Subcutaneous abdominal adipose tissue (tissue), 5 donors: ENCODE data around the gene TFAP2D.

Experiments
- H3K27ac ChIP-seq: one replicate; pipeline ENCODE4 v1.7.0; 2013; ENCODE audit warnings: low read depth, mild to moderate bottlenecking, inconsistent platforms, low read length, moderate library complexity
- H3K27me3 ChIP-seq, 5 donors: one replicate each; pipeline ENCODE4 v1.7.0; 2013; ENCODE audit warnings: low read length in 5 of 5, inconsistent platforms in 1 of 5; ENCODE audit not compliant: control insufficient read depth in 5 of 5, insufficient read depth in 4 of 5
- H3K36me3 ChIP-seq, 5 donors: one replicate each; pipeline ENCODE4 v1.7.0; 2013; ENCODE audit warnings: low read length in 5 of 5; ENCODE audit not compliant: control insufficient read depth in 5 of 5, insufficient read depth in 5 of 5
- H3K4me1 ChIP-seq, 5 donors: one replicate each; pipeline ENCODE4 v1.7.0; 2013; ENCODE audit warnings: low read length in 5 of 5, mild to moderate bottlenecking in 3 of 5, moderate library complexity in 1 of 5; ENCODE audit not compliant: control insufficient read depth in 5 of 5, insufficient read depth in 5 of 5
- H3K4me3 ChIP-seq, 5 donors: one replicate each; pipeline ENCODE4 v1.7.0; 2013; ENCODE audit warnings: low read length in 5 of 5, low read depth in 1 of 5
- H3K9ac ChIP-seq, 5 donors: one replicate each; pipeline ENCODE4 v1.7.0; 2013; ENCODE audit warnings: low read length in 5 of 5, mild to moderate bottlenecking in 4 of 5, moderate library complexity in 3 of 5
- H3K9me3 ChIP-seq, 5 donors: one replicate each; pipeline ENCODE4 v1.7.0; 2013; ENCODE audit warnings: low read length in 5 of 5; ENCODE audit not compliant: control insufficient read depth in 5 of 5
- donor health status: healthy.
- donor health status: healthy.
- donor health status: healthy.
- donor health status: healthy.
- donor health status: healthy.

Gene TFAP2D

DNA sequence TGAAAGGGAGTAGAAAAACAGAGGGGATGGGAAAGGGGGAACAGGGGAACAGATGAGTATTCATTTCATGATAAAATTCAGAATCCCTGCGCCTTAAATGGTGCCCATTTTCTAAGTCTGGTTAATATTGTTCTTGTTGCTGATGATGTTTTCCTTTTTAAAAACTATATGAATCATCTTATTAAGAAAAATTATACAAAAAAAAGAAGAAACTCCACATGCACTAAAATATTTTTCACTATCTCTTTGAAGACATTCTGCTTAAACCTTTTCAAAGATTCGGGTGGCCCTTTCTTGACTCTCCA lies 104.3 kb downstream of the TFAP2D start:
- Histone ChIP-seq H3K27me3 (peaks cover 40 to 54% (median 53%) of the 10 kb centered on the region in 5 donors), H3K36me3 (no peaks in the 10 kb centered on the region)

DNA sequence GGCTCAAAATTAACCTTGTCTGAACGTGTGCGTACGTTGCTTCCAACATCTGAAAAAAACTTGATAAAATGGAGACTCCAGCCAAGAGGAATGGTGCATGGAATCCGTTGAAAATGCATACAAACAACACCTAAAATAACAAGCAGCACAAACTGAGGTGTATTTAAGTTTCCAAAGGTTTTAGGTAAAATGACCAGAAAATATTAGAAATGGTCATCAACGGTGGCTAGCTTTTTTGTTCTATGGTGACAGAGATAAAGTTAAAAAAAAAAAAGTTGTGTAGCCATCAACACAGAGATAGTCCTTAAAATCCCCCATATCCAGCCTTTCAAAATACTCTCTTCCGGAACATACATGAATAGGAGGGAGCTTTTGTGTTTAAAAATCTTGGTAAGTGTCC lies 104.7 kb downstream of the TFAP2D start:
- H3K9me3 ChIP-seq: no peaks in the 10 kb centered on the region
- H3K27me3 ChIP-seq: peaks cover 44 to 58% (median 57%) of the 10 kb centered on the region in 5 donors

More for the DNA sequence above, 104.3 kb downstream of the TFAP2D start:
- peaks cover 0 to 19% (median 17%) of the 10 kb centered on the region in 5 donors for H3K4me1 ChIP-seq
- H3K9me3 ChIP-seq: no peaks in the 10 kb centered on the region
- H3K27ac ChIP-seq: no peak overlapping the region
- no peak overlapping the region for H3K4me3 ChIP-seq
- no peak overlapping the region for H3K9ac ChIP-seq

GRCh38 chr6:50818673-50819072 lies 105.3 kb downstream of the TFAP2D start, which contains the start of gene TFAP2B:
Gene TFAP2B (plus strand): TSS chr6:50818871. CDS start chr6:50818892, 21 bp downstream.
- peaks cover 50 to 65% (median 60%) of the 10 kb centered on the region in 5 donors for H3K27me3 ChIP-seq
- no peaks in the 10 kb centered on the region for H3K36me3 ChIP-seq

More for the DNA sequence above, 104.7 kb downstream of the TFAP2D start:
- H3K27ac ChIP-seq: no peak overlapping the region
- H3K4me1 ChIP-seq: peaks cover 0 to 19% (median 17%) of the 10 kb centered on the region in 5 donors
- no peaks in the 10 kb centered on the region for H3K36me3 ChIP-seq
- no peak overlapping the region for H3K9ac ChIP-seq
- H3K4me3 ChIP-seq: no peak overlapping the region

GRCh38 chr6:50819466-50819903 lies 106.2 kb downstream of the TFAP2D start:
- no peak overlapping the region for H3K9ac ChIP-seq
- H3K27me3 ChIP-seq: peaks cover 58 to 73% (median 65%) of the 10 kb centered on the region in 5 donors
- H3K4me1 ChIP-seq: peaks cover 0 to 22% (median 19%) of the 10 kb centered on the region in 5 donors
- no peaks in the 10 kb centered on the region for H3K36me3 ChIP-seq
- H3K9me3 ChIP-seq: no peaks in the 10 kb centered on the region
- H3K27ac ChIP-seq: no peak overlapping the region
- H3K4me3 ChIP-seq: peak overlapping the region in 3 of 5 donors; percentile 43 to 56 (median 54)

More at GRCh38 chr6:50818673-50819072, 105.3 kb downstream of the TFAP2D start, which contains the start of gene TFAP2B:
- Histone ChIP-seq H3K9me3 (no peaks in the 10 kb centered on the region), H3K4me3 (peak within 1 kb of the TSS in 3 of 5 donors; percentile 43 to 56 (median 54)), H3K4me1 (peaks cover 0 to 21% (median 19%) of the 10 kb centered on the region in 5 donors), H3K27ac (no peak within 1 kb of the TSS), H3K9ac (no peak within 1 kb of the TSS)

DNA sequence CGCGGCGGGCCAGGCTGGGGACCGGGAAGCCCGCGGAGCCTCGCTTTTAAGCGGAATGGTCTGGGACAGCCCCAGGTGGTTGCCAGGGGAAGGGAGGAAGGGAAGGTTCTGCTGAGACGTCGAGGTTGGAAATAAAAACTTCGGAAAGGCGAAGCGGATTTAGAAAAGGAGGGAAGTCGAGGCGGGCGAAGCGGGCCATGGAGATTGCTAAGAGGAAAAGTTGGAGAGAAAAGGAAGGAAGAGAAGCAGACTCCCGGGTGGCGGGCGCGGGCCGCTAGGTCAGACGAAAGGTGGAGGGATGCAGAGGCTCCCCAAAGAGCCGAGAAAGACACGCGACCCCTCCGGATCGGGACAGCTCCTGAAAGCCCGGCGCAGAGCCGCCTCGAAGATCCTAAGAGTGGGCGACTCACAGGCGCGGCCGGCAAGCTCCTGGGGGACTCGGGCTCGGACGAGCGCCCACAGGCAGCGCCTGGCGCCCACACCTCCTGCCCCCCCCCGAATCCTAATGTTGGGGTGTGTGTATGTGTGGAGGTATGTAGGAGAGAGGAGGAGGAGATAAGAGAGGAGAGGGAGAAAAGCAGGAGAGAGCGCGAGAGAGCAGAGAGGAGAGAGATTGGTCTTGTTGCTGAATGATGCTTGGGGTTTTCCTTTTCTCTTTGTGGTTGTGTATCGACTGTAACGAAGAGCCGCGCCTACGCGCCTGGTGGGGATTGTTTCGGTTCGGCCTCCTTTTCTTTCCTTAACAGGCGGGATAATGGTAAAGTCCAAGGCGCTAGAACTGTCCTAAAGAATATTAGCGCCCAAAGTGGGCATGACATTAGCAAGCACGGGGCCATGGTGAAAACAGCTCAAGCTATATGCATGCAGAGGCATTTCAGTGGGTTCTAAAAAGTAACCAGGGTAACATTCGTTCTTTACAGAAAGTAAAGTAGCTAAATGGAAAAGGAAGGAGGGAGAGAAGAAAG lies 106.9 kb downstream of the TFAP2D start:
- no peaks in the 10 kb centered on the region for H3K9me3 ChIP-seq
- no peaks in the 10 kb centered on the region for H3K36me3 ChIP-seq
- peaks cover 54 to 77% (median 69%) of the 10 kb centered on the region in 5 donors for H3K27me3 ChIP-seq
- H3K9ac ChIP-seq: no peak overlapping the region
- H3K4me3 ChIP-seq: peak overlapping the region in 4 of 5 donors; percentile 24 to 51 (median 44)
- no peak overlapping the region for H3K27ac ChIP-seq
- peaks cover 0 to 22% (median 19%) of the 10 kb centered on the region in 5 donors for H3K4me1 ChIP-seq

GRCh38 chr6:50820869-50821264 lies 107.5 kb downstream of the TFAP2D start:
- H3K4me3 ChIP-seq: no peak overlapping the region
- H3K9me3 ChIP-seq: no peaks in the 10 kb centered on the region
- H3K9ac ChIP-seq: no peak overlapping the region
- no peaks in the 10 kb centered on the region for H3K36me3 ChIP-seq
- peaks cover 0 to 17% (median 15%) of the 10 kb centered on the region in 5 donors for H3K4me1 ChIP-seq
- H3K27me3 ChIP-seq: peaks cover 58 to 84% (median 73%) of the 10 kb centered on the region in 5 donors
- H3K27ac ChIP-seq: no peak overlapping the region

- Histone ChIP-seq H3K27me3 (peaks cover 62 to 89% (median 79%) of the 10 kb centered on the region in 5 donors), H3K9ac (no peak overlapping the region), H3K27ac (no peak overlapping the region), H3K36me3 (no peaks in the 10 kb centered on the region), H3K4me3 (no peak overlapping the region), H3K9me3 (no peaks in the 10 kb centered on the region), H3K4me1 (peaks cover 0 to 17% (median 15%) of the 10 kb centered on the region in 5 donors)
Observed at GRCh38 chr6:50821441-50822077, 108.2 kb downstream of the TFAP2D start.

DNA sequence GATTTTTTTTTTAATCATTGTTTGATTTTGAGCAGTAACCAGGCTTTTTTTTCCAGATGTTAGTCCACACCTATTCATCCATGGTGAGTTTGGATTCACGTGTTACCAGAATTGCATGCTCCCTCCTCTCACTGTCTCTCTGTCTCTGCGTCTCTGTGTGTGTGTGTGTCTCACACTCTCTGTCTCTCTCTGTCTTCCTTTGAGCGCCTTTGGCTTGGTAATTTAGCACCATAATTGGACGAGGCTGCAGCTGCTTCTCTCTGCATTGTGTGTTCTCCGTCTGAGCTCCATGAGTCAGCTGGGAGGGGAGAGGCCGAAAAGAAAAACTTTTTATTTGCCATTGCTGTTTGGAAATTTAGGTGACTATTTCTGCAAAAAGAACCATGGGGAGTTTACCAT lies 108.8 kb downstream of the TFAP2D start:
- peaks cover 0 to 17% (median 15%) of the 10 kb centered on the region in 5 donors for H3K4me1 ChIP-seq
- H3K27me3 ChIP-seq: peaks cover 65 to 90% (median 81%) of the 10 kb centered on the region in 5 donors
- H3K4me3 ChIP-seq: no peak overlapping the region
- H3K9ac ChIP-seq: no peak overlapping the region
- H3K9me3 ChIP-seq: no peaks in the 10 kb centered on the region
- H3K36me3 ChIP-seq: no peaks in the 10 kb centered on the region
- no peak overlapping the region for H3K27ac ChIP-seq
